LNCaP clone FGC (cell line): Measurements from ENCODE around the gene FAAP20.

Experiments used
- DNase-seq: peaks from one replicate; pipeline ENCODE4 v3.0.0-alpha.2; 2011; ENCODE audit warnings: low read depth
- H3K4me3 ChIP-seq: 2 replicates; pipeline ENCODE4 v1.5.1; 2011; ENCODE audit warnings: mild to moderate bottlenecking, low read depth, low read length, control low read depth
- CTCF ChIP-seq: IDR thresholded peaks from 2 replicates; pipeline ENCODE4 v1.5.1; 2012; ENCODE audit warnings: mild to moderate bottlenecking; ENCODE audit not compliant: control insufficient read depth, insufficient read depth; ENCODE audit errors: extremely low read depth

The FAAP20 gene

GRCh38 chr1:2168535-2168934 is 26.0 kb downstream of the FAAP20 start:
- no peak for DNase-seq
- no peak overlapping the region for H3K4me3 ChIP-seq
- TF ChIP-seq CTCF, result no peak

- no peak overlapping the region for H3K4me3 ChIP-seq
- DNase-seq, result no peak
- TF ChIP-seq CTCF, result no peak
These were observed 26.5 kb downstream of the FAAP20 start for GRCh38 chr1:2168090-2168489.

GRCh38 chr1:2166695-2167094 is 27.9 kb downstream of the FAAP20 start:
- DNase-seq, result no peak
- no peak overlapping the region for H3K4me3 ChIP-seq
- no peak for TF ChIP-seq CTCF

- TF ChIP-seq CTCF, result no peak
- DNase-seq, result no peak
- H3K4me3 ChIP-seq, result no peak overlapping the region
These were observed 28.3 kb downstream of the FAAP20 start for GRCh38 chr1:2166254-2166653.

GRCh38 chr1:2165646-2166045 is 28.9 kb downstream of the FAAP20 start:
- DNase-seq, result no peak
- TF ChIP-seq CTCF, result no peak

GRCh38 chr1:2163205-2163604 is 31.4 kb downstream of the FAAP20 start:
- no peak for DNase-seq
- no peak overlapping the region for H3K4me3 ChIP-seq
- TF ChIP-seq CTCF, result no peak

More at GRCh38 chr1:2165646-2166045, 28.9 kb downstream of the FAAP20 start:
- H3K4me3 ChIP-seq, result no peak overlapping the region

GRCh38 chr1:2160451-2161300 is 33.9 kb downstream of the FAAP20 start:
- no peak for DNase-seq

More at GRCh38 chr1:2160451-2161300, 33.9 kb downstream of the FAAP20 start:
- no peak for TF ChIP-seq CTCF
- H3K4me3 ChIP-seq, result no peak overlapping the region
